ELR (cell line): ENCODE data around the gene AQP1.

Experiments
- DNase-seq: peaks from one replicate; pipeline ENCODE4 v3.0.0-alpha.2; 2015; ENCODE audit warnings: low read depth

Gene AQP1

GRCh38 chr7:30921540-30922401 lies 10.1 kb downstream of the AQP1 start:
- DNase-seq: no peak

- DNase-seq: no peak
Measured at GRCh38 chr7:30922596-30922995, 10.9 kb downstream of the AQP1 start.

- no peak for DNase-seq
Measured at GRCh38 chr7:30923009-30923773, 11.5 kb downstream of the AQP1 start.

GRCh38 chr7:30923774-30924413 lies 12.2 kb downstream of the AQP1 start:
- DNase-seq: no peak

GRCh38 chr7:30924624-30925023 lies 13.0 kb downstream of the AQP1 start:
- no peak for DNase-seq

- DNase-seq: no peak
Measured at GRCh38 chr7:30925117-30925516, 13.5 kb downstream of the AQP1 start.

- DNase-seq: no peak
Measured at GRCh38 chr7:30925913-30926312, 14.3 kb downstream of the AQP1 start.

- no peak for DNase-seq
Measured at GRCh38 chr7:30926313-30926712, 14.7 kb downstream of the AQP1 start.

GRCh38 chr7:30927040-30927439 lies 15.4 kb downstream of the AQP1 start:
- DNase-seq: no peak

- no peak for DNase-seq
Measured at GRCh38 chr7:30927559-30927958, 15.9 kb downstream of the AQP1 start.

- DNase-seq: no peak
Measured at GRCh38 chr7:30928254-30928872, 16.7 kb downstream of the AQP1 start.

- no peak for DNase-seq
Measured at GRCh38 chr7:30929686-30930085, 18.0 kb downstream of the AQP1 start.

- no peak for DNase-seq
Measured at GRCh38 chr7:30930621-30931020, 19.0 kb downstream of the AQP1 start.

GRCh38 chr7:30931161-30931928 lies 19.7 kb downstream of the AQP1 start:
- no peak for DNase-seq

GRCh38 chr7:30931929-30932540 lies 20.4 kb downstream of the AQP1 start:
- DNase-seq: no peak

GRCh38 chr7:30932562-30932961 lies 20.9 kb downstream of the AQP1 start:
- DNase-seq: no peak

GRCh38 chr7:30933124-30933974 lies 21.7 kb downstream of the AQP1 start:
- DNase-seq: no peak

- no peak for DNase-seq
Measured at GRCh38 chr7:30934225-30934624, 22.6 kb downstream of the AQP1 start.

- no peak for DNase-seq
Measured at GRCh38 chr7:30934732-30935568, 23.3 kb downstream of the AQP1 start.
